Ovary (tissue), 9 donors: ENCODE data around the gene TRIM66. TPM values are rescaled to one million over a fixed set of nuclear protein-coding genes. Genes with fewer than 3 reads are reported as not detected.

Experiments used
- DNase-seq, 5 donors: peaks; one replicate each; pipeline ENCODE4 v3.0.0-alpha.2; 2019 to 2020
- H3K27ac ChIP-seq, 2 donors: fragments of 200-600 bp; one replicate each; pipeline versions ENCODE4 v1.5.1 to v1.8.0; 2019 to 2022
- H3K27me3 ChIP-seq: fragments of 200-600 bp; one replicate; pipeline ENCODE4 v1.8.0; 2022
- H3K36me3 ChIP-seq: fragments of 200-600 bp; sonication (generic); one replicate; pipeline ENCODE4 v1.5.1; 2019
- H3K4me1 ChIP-seq: one replicate; pipeline ENCODE4 v1.8.1; 2013; ENCODE audit warnings: mild to moderate bottlenecking, moderate library complexity; ENCODE audit not compliant: insufficient read depth
- H3K4me3 ChIP-seq: fragments of 200-600 bp; sonication (generic); one replicate; pipeline ENCODE4 v1.5.1; 2017
- H3K9me3 ChIP-seq, 2 donors: fragments of 200-600 bp in 1 of 2; sonication (generic) in 1 of 2; one replicate each; pipeline versions ENCODE4 v1.5.1 to v1.8.1; 2013 to 2019; ENCODE audit warnings: mild to moderate bottlenecking in 1 of 2, moderate library complexity in 1 of 2
- EP300 ChIP-seq: sonication (generic); formaldehyde crosslinking; IDR thresholded peaks from one replicate; pipeline ENCODE4 v1.6.1; 2017; ENCODE audit warnings: antibody characterized with exemption
- POLR2A ChIP-seq: fragments of 450-650 bp; IDR thresholded peaks from one replicate; pipeline ENCODE4 v1.6.1; 2017; ENCODE audit warnings: antibody characterized with exemption, mild to moderate bottlenecking, moderate library complexity
- WGBS, 3 donors: extraction: QIAGEN DNeasy Blood & Tissue Kit in 1 of 3; methylation state at CpG; one replicate each; pipeline versions ENCODE4 v1.1.5 to v1.1.7; 2013 to 2017; 5-methylcytosine and 5-hydroxymethylcytosine counted together
- intact Hi-C, 4 donors: fragments of 100-400 bp; cut with DNase I; formaldehyde crosslinking; loops; one replicate each; pipeline versions ENCODE4 v1.11.0 to v1.15.1; 2022 to 2023
- polyA plus RNA-seq, 2 donors: library from polyadenylated mRNA; stranded (reverse); fragments of 200-250 nt in 1 of 2; fragments of 350-450 nt in 1 of 2; fragmentation: Illumina TruSeq in 1 of 2; extraction: RNeasy Lipid Tissue Mini Kit (QIAGEN cat#74804) in 1 of 2; gene quantifications; one replicate each; pipeline ENCODE4 v1.2.3, GENCODE V29; 2013 to 2014
- total RNA-seq, 7 donors: library from RNA; depleted of rRNA in 2 of 7; stranded (reverse); fragments of >200 nt in 2 of 7; fragmentation: NEBNext Ultra II Directional in 3 of 7; extraction: Animal tissue kit (Norgen Biotek cat#: 25700) in 3 of 7; gene quantifications; one replicate each; pipeline versions ENCODE4 v1.1.0 to v1.2.4, GENCODE V29; 2016 to 2023
- TF ChIP-seq, protein P1 (sequence below), 3 donors: fragments of 450-650 bp in 2 of 3; fragments of 200-600 bp in 1 of 3; IDR thresholded peaks; one replicate each; pipeline versions ENCODE4 v1.5.1 to v1.8.0; 2016 to 2022; ENCODE audit warnings: antibody characterized with exemption in 3 of 3, mild to moderate bottlenecking in 1 of 3
- donor health status: DM: no; HTN: no; CAD: no; lungs with moderate emphysema.
- donor health status: DM: no; HTN: no; CAD: no.
- donor health status: Bipolar disorder and iron deficiency.
- donor health status: DM: yes; HTN: yes; CAD: no.
- donor health status: DM: no; HTN: no; CAD: no.
- donor health status: DM: yes; HTN: yes; CAD: no.

The TRIM66 gene
- total and polyA plus RNA-seq, 9 donors = 2.3 to 15.4 (median 4.9) TPM

DNA sequence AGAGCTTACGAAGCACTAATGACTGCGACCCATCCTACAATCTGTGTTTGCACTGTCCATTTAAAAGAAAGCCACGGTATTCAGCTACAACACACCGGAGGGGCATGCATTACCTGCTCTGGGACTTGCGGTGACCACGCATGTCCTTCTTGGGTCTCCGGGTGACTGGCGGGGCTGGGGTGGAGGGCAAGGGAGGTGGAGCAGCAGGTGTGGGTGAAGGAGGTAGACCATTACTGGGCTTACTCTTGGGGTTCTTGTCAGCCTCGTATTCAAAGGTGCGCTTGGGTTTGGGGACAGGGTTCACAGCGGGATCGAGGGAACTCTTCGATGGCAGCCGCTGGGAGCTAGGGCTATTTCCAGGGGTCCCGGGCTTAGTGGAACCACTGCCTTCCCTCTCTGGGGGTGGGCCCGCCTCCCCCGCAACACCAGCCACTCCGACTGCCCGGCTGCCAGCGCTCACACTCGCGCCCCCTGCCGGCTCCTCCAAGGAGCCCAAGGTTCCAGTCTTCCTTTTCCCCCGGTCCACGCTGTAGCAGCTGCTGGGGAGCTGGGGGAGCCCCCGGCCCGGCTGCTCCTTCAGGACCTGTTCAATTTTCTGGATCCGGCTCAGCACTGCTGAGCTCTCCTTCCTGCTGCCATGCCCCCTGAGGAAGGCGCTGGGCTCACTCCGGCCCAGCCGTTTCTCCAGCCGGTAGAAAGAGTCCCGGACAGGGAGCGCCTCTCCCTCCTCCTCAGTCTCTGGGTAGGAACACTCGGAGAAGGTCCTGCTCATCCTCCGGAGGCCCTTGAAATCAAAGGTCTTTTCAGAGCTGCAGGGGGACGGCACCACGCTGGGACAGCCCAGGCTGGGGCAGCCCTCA is 47.6 kb upstream of the TRIM66 start:
- Histone ChIP-seq H3K27me3 (no peaks in the 10 kb centered on the region), H3K4me1 (peaks cover 36% of the 10 kb centered on the region), H3K36me3 (no peaks in the 10 kb centered on the region), H3K4me3 (no peak overlapping the region), H3K9me3 (no peaks in the 10 kb centered on the region), H3K27ac (peak overlapping the region in 1 of 2 donors; percentile 61)
- DNase-seq = no peak
- TF ChIP-seq, protein P1, sequence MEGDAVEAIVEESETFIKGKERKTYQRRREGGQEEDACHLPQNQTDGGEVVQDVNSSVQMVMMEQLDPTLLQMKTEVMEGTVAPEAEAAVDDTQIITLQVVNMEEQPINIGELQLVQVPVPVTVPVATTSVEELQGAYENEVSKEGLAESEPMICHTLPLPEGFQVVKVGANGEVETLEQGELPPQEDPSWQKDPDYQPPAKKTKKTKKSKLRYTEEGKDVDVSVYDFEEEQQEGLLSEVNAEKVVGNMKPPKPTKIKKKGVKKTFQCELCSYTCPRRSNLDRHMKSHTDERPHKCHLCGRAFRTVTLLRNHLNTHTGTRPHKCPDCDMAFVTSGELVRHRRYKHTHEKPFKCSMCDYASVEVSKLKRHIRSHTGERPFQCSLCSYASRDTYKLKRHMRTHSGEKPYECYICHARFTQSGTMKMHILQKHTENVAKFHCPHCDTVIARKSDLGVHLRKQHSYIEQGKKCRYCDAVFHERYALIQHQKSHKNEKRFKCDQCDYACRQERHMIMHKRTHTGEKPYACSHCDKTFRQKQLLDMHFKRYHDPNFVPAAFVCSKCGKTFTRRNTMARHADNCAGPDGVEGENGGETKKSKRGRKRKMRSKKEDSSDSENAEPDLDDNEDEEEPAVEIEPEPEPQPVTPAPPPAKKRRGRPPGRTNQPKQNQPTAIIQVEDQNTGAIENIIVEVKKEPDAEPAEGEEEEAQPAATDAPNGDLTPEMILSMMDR (IDR thresholded peaks at IDR 0.05) = no peak
- TF ChIP-seq EP300 (no peak), POLR2A (no peak)
- 88 to 91% (median 89%) methylated on average over 38 of the region's 38 CpGs for WGBS, 3 donors
- intact Hi-C loops = loop anchor here in 2 of 4 donors (5.0 kb wide), 2 partner anchors 42 to 47 kb away; no protein-coding TSS in a partner anchor

DNA sequence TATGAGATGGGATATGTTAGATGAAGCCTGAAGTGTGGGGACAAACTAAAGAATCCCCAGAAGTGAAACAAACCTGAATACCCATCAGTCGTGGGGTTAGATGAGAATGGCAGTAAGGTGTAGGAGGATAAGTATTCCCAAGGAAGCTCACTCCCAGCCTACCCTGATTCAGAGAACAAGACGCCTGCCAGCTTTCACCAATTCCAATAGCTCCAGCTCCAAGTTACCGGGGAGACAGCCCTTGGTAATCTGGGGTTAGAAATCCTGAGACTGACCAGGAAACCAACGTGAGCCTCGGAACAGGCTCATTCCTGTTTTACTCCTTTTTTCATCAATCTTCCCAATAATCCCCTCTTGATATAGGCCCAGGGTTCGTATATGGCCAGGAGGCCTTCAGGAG is 46.6 kb upstream of the TRIM66 start:
- H3K4me1 ChIP-seq = peaks cover 38% of the 10 kb centered on the region
- DNase-seq = no peak
- no peaks in the 10 kb centered on the region for H3K9me3 ChIP-seq
- no peaks in the 10 kb centered on the region for H3K27me3 ChIP-seq
- TF ChIP-seq, protein P1 (IDR thresholded peaks at IDR 0.05) = no peak
- TF ChIP-seq EP300 (no peak), POLR2A (no peak)
- intact Hi-C loops = loop anchor here in 1 of 4 donors (5.0 kb wide), 1 partner anchor 48 kb away; no protein-coding TSS in a partner anchor
- H3K4me3 ChIP-seq = no peak overlapping the region
- WGBS, 3 donors = 32 to 45% (median 39%) methylated on average over 6 of the region's 6 CpGs
- H3K36me3 ChIP-seq = no peaks in the 10 kb centered on the region
- H3K27ac ChIP-seq = peak overlapping the region in 1 of 2 donors; percentile 61

DNA sequence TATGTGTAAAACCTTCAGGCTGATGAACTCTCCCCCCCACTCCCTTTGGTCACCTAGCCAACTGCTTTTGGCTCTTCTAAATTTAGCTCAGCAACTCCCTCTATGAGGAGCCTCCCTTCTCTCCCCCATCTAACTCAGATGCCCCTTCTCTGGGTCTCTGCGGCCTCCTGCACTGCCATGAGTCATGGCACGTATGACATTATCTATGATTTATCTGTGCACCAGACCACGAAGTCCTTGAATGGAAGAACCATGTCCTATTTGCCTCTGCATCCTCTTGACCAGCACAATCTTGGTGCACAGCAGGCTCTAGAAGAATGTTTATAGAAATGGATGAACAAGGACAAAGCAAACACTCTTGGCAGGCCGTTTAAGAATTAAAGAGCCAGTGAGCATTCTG is 46.1 kb upstream of the TRIM66 start:
- intact Hi-C loops = loop anchor here in 1 of 4 donors (5.0 kb wide), 1 partner anchor 49 kb away; no protein-coding TSS in a partner anchor
- TF ChIP-seq EP300 = no peak
- no peak for TF ChIP-seq POLR2A
- TF ChIP-seq, protein P1 (IDR thresholded peaks at IDR 0.05) = no peak
- 4 to 6% (median 5%) methylated on average over 4 of the region's 4 CpGs for WGBS, 3 donors

DNA sequence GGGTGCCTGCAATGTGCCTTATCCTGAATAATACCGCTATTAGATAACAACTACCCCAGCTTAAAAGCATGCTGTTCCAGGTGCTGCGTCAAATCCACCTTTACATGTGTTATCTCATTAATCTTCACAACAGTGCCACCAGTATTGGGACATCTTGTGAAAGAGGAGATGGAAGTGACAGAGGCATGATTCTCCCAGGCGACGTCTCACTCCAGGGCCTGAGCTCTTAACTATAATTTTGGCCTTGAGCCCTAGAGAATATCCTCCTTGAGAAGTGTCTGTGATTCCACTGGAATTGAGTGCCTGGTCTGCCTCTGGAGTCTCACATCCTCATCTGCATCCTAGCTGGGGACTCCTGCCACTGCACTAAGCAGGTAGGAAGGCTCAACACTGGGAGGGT is 43.9 kb upstream of the TRIM66 start:
- DNase-seq = no peak
- no peaks in the 10 kb centered on the region for H3K27me3 ChIP-seq
- TF ChIP-seq POLR2A (no peak), EP300 (no peak)
- TF ChIP-seq, protein P1 (IDR thresholded peaks at IDR 0.05) = no peak
- no peaks in the 10 kb centered on the region for H3K9me3 ChIP-seq
- no peaks in the 10 kb centered on the region for H3K36me3 ChIP-seq
- no peak overlapping the region for H3K27ac ChIP-seq
- peaks cover 33% of the 10 kb centered on the region for H3K4me1 ChIP-seq
- 85 to 90% (median 88%) methylated on average over 4 of the region's 4 CpGs for WGBS, 3 donors
- intact Hi-C loops = loop anchor here in 1 of 4 donors (5.0 kb wide), 1 partner anchor 51 kb away; no protein-coding TSS in a partner anchor
- no peak overlapping the region for H3K4me3 ChIP-seq

More for the DNA sequence above, 46.1 kb upstream of the TRIM66 start:
- Histone ChIP-seq H3K27ac (peak overlapping the region in 1 of 2 donors; percentile 61), H3K36me3 (no peaks in the 10 kb centered on the region), H3K9me3 (no peaks in the 10 kb centered on the region), H3K27me3 (no peaks in the 10 kb centered on the region), H3K4me1 (peaks cover 35% of the 10 kb centered on the region), H3K4me3 (no peak overlapping the region)
- peak in 1 of 5 donors; percentile 53 for DNase-seq
